GM10248 (cell line): ENCODE results near the gene SWI5.

Experiments
- CTCF ChIA-PET: fragments of 300-600 bp; sonication (Branson Sonifier 250); formaldehyde crosslinking; extraction: SDS; loops from one replicate; lab custom pipeline; 2021; ENCODE audit warnings: antibody characterized with exemption; lab: Yijun Ruan, JAX
- POLR2A ChIA-PET: fragments of 350-650 bp; sonication (Branson Sonifier 250); formaldehyde crosslinking; extraction: SDS; loops from one replicate; lab custom pipeline; 2020; ENCODE audit warnings: antibody characterized with exemption; lab: Yijun Ruan, JAX
- DNase-seq: peaks from one replicate; pipeline ENCODE4 v3.0.0; 2012; ENCODE audit errors: extremely low spot score
- CTCF ChIP-seq: IDR thresholded peaks from 2 replicates; pipeline ENCODE4 v1.5.1; 2012; ENCODE audit warnings: mild to moderate bottlenecking, low read depth; ENCODE audit errors: extremely low read depth, missing control alignments, control extremely low read depth

SWI5 gene

GRCh38 chr9:128296340-128297220, 20.5 kb downstream of the SWI5 start:
- TF ChIP-seq CTCF, result no peak
- CTCF ChIA-PET, result interaction anchor here (0.7 to 4.5 kb wide), 11 partner anchors 9 to 121 kb away, joined by 3 to 31 read pairs (median 8); partner anchors contain the start of gene SLC27A4
- POLR2A ChIA-PET, result no interaction called here
- no peak for DNase-seq

DNA sequence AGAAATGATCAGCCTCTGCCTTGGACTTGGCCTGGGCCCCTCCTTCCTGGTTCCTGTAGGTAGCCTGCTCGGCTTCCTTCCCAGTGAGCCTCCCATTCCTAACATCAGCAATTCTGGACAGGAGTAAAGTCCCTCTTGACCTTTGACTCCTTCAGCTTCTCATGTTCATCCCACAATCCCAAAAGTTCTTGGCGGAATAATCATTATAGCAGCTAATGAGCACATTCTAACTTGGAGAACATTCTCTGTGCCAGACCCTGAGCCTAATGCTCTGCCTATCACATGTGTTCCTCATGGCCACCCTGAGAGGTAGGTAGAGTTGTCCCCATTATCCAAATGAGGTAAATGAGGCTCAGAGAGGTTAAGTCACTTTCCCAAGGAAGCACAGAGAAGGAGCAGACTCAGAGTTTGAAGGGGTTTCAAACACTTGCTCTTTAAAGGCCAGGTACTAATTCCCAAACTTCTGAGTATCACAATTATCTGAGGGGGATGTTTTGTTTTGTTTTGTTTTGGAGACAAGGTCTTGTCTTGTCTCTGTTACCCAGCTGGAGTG, 21.2 kb downstream of the SWI5 start:
- CTCF ChIA-PET, result interaction anchor here (0.7 to 4.5 kb wide), 5 partner anchors 8 to 68 kb away, joined by 3 to 31 read pairs (median 10); partner anchors contain the start of gene SLC27A4
- DNase-seq, result no peak
- no peak for TF ChIP-seq CTCF
- POLR2A ChIA-PET, result no interaction called here

DNA sequence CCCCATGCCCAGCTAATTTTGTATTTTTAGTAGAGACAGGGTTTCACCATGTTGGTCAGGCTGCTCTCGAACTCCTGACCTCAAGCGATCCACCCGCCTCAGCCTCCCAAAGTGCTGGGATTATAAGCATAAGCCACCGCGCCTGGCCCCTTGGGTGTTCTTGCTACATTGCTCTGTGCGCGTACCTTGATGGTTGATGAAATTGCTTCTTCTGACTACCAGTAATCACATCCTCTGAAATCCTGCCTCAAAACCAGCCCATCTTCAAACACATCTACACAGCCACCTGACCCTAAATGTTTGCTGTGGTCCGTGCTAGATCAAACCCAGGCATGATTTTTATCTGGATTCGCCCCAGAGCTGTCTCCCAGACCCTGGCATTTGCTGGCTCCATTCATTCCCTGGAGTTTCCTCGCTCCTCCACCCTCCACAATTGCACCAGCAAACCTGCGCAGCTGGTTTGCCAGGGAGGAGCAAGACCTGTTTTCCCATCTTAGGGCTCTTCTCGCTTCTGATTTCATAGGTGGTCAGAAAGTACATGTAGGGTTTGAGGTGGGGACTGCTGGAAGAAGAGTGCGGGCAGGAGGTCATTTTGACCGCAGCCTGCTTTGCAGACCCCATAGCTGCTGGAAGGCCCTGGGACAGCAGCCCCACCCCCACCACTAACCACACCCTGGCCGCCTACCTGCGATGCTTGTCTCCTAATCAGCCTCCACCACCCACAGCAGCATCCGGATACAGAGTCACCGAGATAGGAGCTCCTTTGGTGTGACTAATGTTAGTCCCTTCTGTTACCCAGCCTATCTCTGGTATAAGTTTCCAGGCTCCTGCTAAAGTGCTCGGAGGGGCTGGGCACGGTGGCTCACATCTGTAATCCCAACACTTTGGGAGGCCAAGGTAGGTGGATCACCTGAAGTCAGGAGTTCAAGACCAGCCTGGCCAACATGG, 22.7 kb downstream of the SWI5 start:
- DNase-seq, result no peak
- ChIA-PET CTCF (interaction anchor here (1.1 to 4.5 kb wide), 5 partner anchors 11 to 64 kb away, joined by 3 to 31 read pairs (median 4); no protein-coding TSS in a partner anchor), POLR2A (interaction anchor here (0.7 kb wide), 1 partner anchor 36 kb away, joined by 5 read pairs; no protein-coding TSS in a partner anchor)
- no peak for TF ChIP-seq CTCF

DNA sequence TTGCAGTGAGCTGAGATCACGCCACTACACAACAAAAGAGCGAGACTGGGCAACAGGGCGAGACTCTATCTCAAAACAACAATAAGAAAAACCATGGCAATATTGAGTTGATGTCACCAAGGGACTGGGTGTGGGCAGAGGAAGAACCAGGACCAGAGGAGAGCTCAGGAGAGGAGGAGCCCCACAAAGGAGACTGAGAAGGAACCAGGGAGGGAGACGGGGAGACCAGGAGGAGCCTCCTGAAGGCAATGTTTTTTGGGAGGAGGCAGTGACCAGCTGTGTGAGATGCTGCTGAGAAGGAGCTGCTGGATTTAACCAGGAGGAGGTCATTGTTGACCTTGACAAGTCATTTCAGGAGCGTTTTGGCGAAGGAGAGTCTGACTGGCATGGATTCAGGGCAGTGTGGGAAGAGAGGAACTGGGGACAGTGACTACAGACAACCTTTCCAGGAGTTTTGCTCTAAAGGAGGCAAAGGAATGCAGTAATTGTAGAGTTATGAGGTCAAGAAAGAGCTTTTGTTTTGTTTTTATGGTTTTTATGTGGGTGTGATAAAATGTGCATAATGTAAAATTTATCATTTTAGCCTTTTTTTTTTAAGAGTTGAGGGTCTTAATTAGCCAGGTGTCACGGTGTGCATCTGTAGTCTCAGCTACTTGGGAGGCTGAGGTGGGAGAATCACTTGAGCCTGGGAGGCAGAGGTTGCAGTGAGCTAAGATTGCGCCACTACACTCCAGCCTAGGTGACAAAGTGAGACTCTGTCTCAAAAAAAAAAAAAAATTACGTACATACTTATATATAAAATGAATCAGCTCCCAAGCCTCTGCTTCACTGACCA, 28.3 kb downstream of the SWI5 start:
- POLR2A ChIA-PET, result interaction anchor here (0.6 kb wide), 1 partner anchor 9 kb away, joined by 3 read pairs; no protein-coding TSS in a partner anchor
- no peak for TF ChIP-seq CTCF
- no peak for DNase-seq
- CTCF ChIA-PET, result interaction anchor here (1.2 to 4.4 kb wide), 4 partner anchors 8 to 134 kb away, joined by 3 to 20 read pairs (median 7); no protein-coding TSS in a partner anchor

DNA sequence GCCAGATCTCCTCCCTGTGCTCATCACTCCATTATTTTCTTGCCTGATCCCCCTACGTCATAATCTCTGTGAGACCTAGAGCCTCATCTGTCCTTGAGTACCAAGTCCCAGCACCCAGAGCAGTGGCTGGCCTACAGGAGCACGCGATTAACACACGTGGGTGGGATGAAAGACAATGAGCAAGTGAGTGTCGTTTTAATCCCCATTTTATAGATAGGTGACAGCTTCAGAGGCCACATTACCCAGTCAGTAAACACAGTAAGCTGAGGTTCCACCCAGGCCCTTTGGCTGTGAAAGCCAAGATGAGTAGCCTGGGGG, 28.9 kb downstream of the SWI5 start:
- POLR2A ChIA-PET, result no interaction called here
- TF ChIP-seq CTCF, result no peak
- no peak for DNase-seq
- CTCF ChIA-PET, result interaction anchor here (1.2 to 4.4 kb wide), 4 partner anchors 9 to 134 kb away, joined by 3 to 20 read pairs (median 7); no protein-coding TSS in a partner anchor
